H1 (cell line): ENCODE results near the gene MMP7. TPM values are rescaled to one million over a fixed set of nuclear protein-coding genes. Genes with fewer than 3 reads are reported as not detected.

Experiments used
- CTCF ChIA-PET: fragments of 300-600 bp; sonication (Branson Sonifier 250); formaldehyde crosslinking; loops from one replicate; lab custom pipeline; 2021; ENCODE audit not compliant: partially characterized antibody; lab: Charles Lee
- POLR2A ChIA-PET: fragments of 300-600 bp; sonication (Branson Sonifier 250); formaldehyde crosslinking; loops from one replicate; lab custom pipeline; 2021; ENCODE audit warnings: inconsistent platforms; ENCODE audit not compliant: partially characterized antibody; lab: Charles Lee
- DNase-seq, 2 experiments: peaks; one replicate each; pipeline versions ENCODE4 v3.0.0 to v3.0.0-alpha.2; 2010 to 2022; ENCODE audit warnings: low spot score in 2 of 2, low read depth in 1 of 2, mixed read lengths in 1 of 2
- FAIRE-seq: peaks from 2 replicates; lab custom pipeline; 2011; peaks lifted over from hg19 to GRCh38; lab: Jason Lieb, UNC
- H2AFZ ChIP-seq: 2 replicates; pipeline ENCODE4 v1.8.1; 2012; ENCODE audit warnings: low read length, inconsistent platforms
- H2AK5ac ChIP-seq: 2 replicates; pipeline ENCODE4 v1.6.1; 2013; ENCODE audit warnings: low read depth, low read length
- H2BK120ac ChIP-seq: replicated peaks from 2 replicates; pipeline ENCODE3; 2013; ENCODE audit warnings: low read depth, low read length, inconsistent platforms
- H2BK12ac ChIP-seq: 2 replicates; pipeline ENCODE4 v1.6.1; 2013; ENCODE audit warnings: low read depth, low read length
- H2BK15ac ChIP-seq: 2 replicates; pipeline ENCODE4 v1.6.1; 2013; ENCODE audit warnings: low read length
- H2BK20ac ChIP-seq: 2 replicates; pipeline ENCODE4 v1.6.1; 2013; ENCODE audit warnings: low read length
- H2BK5ac ChIP-seq: 2 replicates; pipeline ENCODE4 v1.6.1; 2013; ENCODE audit warnings: low read depth, low read length
- H3K14ac ChIP-seq: 2 replicates; pipeline ENCODE4 v1.6.1; 2013; ENCODE audit warnings: inconsistent platforms; ENCODE audit not compliant: insufficient read length
- H3K18ac ChIP-seq: 2 replicates; pipeline ENCODE4 v1.6.1; 2013; ENCODE audit warnings: low read length; ENCODE audit errors: extremely low read depth
- H3K23ac ChIP-seq: 2 replicates; pipeline ENCODE4 v1.6.1; 2013; ENCODE audit warnings: inconsistent platforms; ENCODE audit not compliant: insufficient read length
- H3K23me2 ChIP-seq: 2 replicates; pipeline ENCODE4 v1.6.1; 2013; ENCODE audit warnings: low read depth, low read length
- H3K27ac ChIP-seq: 2 replicates; pipeline ENCODE4 v1.6.1; 2011; ENCODE audit warnings: low read depth, low read length, inconsistent platforms
- H3K27me3 ChIP-seq, 4 experiments: replicated peaks in 1 of 4; 1 replicate in 1 of 4; 2 replicates in 3 of 4; pipeline versions ENCODE4 v1.6.1 to v1.8.1; 2011 to 2013; ENCODE audit warnings: low read length in 3 of 4, mild to moderate bottlenecking in 3 of 4, inconsistent platforms in 2 of 4, mixed read lengths in 2 of 4, moderate library complexity in 1 of 4; ENCODE audit not compliant: control insufficient read depth in 3 of 4, insufficient read depth in 3 of 4; ENCODE audit errors: extremely low read depth in 1 of 4
- H3K36me3 ChIP-seq, 4 experiments: 2 replicates each; pipeline versions ENCODE4 v1.6.1 to v1.8.1; 2011 to 2013; ENCODE audit warnings: mild to moderate bottlenecking in 4 of 4, low read length in 3 of 4, moderate library complexity in 2 of 4, control low read depth in 1 of 4, inconsistent platforms in 1 of 4; ENCODE audit not compliant: insufficient read depth in 4 of 4, control insufficient read depth in 2 of 4
- H3K4ac ChIP-seq: replicated peaks from 2 replicates; pipeline ENCODE3; 2013; ENCODE audit warnings: low read length, low read depth, mixed read lengths, inconsistent platforms; ENCODE audit not compliant: insufficient read length
- H3K4me1 ChIP-seq, 4 experiments: replicated peaks in 1 of 4; 1 replicate in 1 of 4; 2 replicates in 3 of 4; pipeline versions ENCODE4 v1.6.1 to v1.8.1; 2011 to 2013; ENCODE audit warnings: low read length in 3 of 4, inconsistent platforms in 2 of 4, mixed read lengths in 1 of 4; ENCODE audit not compliant: insufficient read depth in 4 of 4, control insufficient read depth in 3 of 4
- H3K4me2 ChIP-seq, 2 experiments: 2 replicates each; pipeline versions ENCODE4 v1.6.1 to v1.8.1; 2011 to 2013; ENCODE audit warnings: low read depth in 2 of 2, low read length in 2 of 2, control low read depth in 1 of 2, inconsistent platforms in 1 of 2, mild to moderate bottlenecking in 1 of 2; ENCODE audit not compliant: insufficient read depth in 1 of 2
- H3K4me3 ChIP-seq, 4 experiments: fragments of 200-600, 300-600 bp in 1 of 4; sonication (generic), shearing (Covaris generic), sonication (Bioruptor Twin) in 1 of 4; 2 replicates each; pipeline versions ENCODE4 v1.5.1 to v1.8.1; 2011 to 2016; ENCODE audit warnings: low read length in 4 of 4, low read depth in 3 of 4, control low read depth in 2 of 4, inconsistent platforms in 2 of 4, mild to moderate bottlenecking in 2 of 4, mixed read lengths in 1 of 4, moderate library complexity in 1 of 4; ENCODE audit not compliant: insufficient read depth in 2 of 4; ENCODE audit errors: extremely low read depth in 1 of 4
- H3K56ac ChIP-seq: replicated peaks from 2 replicates; pipeline ENCODE3; 2013; ENCODE audit warnings: low read depth, mild to moderate bottlenecking, mixed read lengths, low read length, inconsistent platforms; ENCODE audit not compliant: insufficient read length
- H3K79me1 ChIP-seq: 2 replicates; pipeline ENCODE4 v1.6.1; 2013; ENCODE audit warnings: low read depth, low read length, control low read depth
- H3K79me2 ChIP-seq, 2 experiments: 2 replicates each; pipeline versions ENCODE4 v1.6.1 to v1.8.1; 2012 to 2013; ENCODE audit warnings: low read length in 2 of 2, mild to moderate bottlenecking in 2 of 2, inconsistent platforms in 1 of 2; ENCODE audit not compliant: insufficient read depth in 2 of 2, control insufficient read depth in 1 of 2
- H3K9ac ChIP-seq, 4 experiments: replicated peaks in 1 of 4; 1 replicate in 1 of 4; 2 replicates in 3 of 4; pipeline versions ENCODE4 v1.6.1 to v1.8.1; 2011 to 2013; ENCODE audit warnings: low read depth in 3 of 4, low read length in 3 of 4, control low read depth in 2 of 4, mild to moderate bottlenecking in 2 of 4, moderate library complexity in 2 of 4, inconsistent platforms in 1 of 4; ENCODE audit errors: extremely low read depth in 1 of 4
- H3K9me3 ChIP-seq, 2 experiments: 2 replicates each; pipeline versions ENCODE4 v1.6.1 to v1.8.1; 2012 to 2013; ENCODE audit warnings: mild to moderate bottlenecking in 2 of 2, moderate library complexity in 2 of 2, control low read depth in 1 of 2, inconsistent platforms in 1 of 2, low read depth in 1 of 2, low read length in 1 of 2, mixed read lengths in 1 of 2; ENCODE audit not compliant: insufficient read depth in 2 of 2
- H4K20me1 ChIP-seq, 2 experiments: replicated peaks in 1 of 2; 2 replicates each; pipeline versions ENCODE3 to v1.8.1; 2011 to 2013; ENCODE audit warnings: inconsistent platforms in 2 of 2, low read length in 2 of 2, mild to moderate bottlenecking in 1 of 2; ENCODE audit not compliant: insufficient read depth in 2 of 2, control insufficient read depth in 1 of 2
- H4K5ac ChIP-seq: 2 replicates; pipeline ENCODE4 v1.6.1; 2013; ENCODE audit warnings: low read length, low read depth, mixed read lengths, inconsistent platforms; ENCODE audit not compliant: insufficient read length
- H4K8ac ChIP-seq: 2 replicates; pipeline ENCODE4 v1.8.0; 2013; ENCODE audit warnings: mild to moderate bottlenecking, moderate library complexity, low read length, inconsistent platforms; ENCODE audit not compliant: insufficient read depth; ENCODE audit errors: extremely low read depth
- H4K91ac ChIP-seq: replicated peaks from 2 replicates; pipeline ENCODE3; 2013; ENCODE audit warnings: low read length, mixed read lengths, inconsistent platforms; ENCODE audit not compliant: insufficient read length
- ASH2L ChIP-seq: fragments of 200-600, 300-600 bp; sonication (generic); IDR thresholded peaks from one replicate; pipeline ENCODE4 v1.7.1; 2017; ENCODE audit warnings: low read length
- BACH1 ChIP-seq: IDR thresholded peaks from 2 replicates; pipeline ENCODE4 v1.6.1; 2012; ENCODE audit warnings: low read length, improper control_type of control experiment
- CBX5 ChIP-seq: fragments of 300-800, 300-1000 bp; sonication (generic); IDR thresholded peaks from 2 replicates; pipeline ENCODE4 v1.7.1; 2016; ENCODE audit warnings: antibody characterized with exemption, low read length, low read depth
- CHD1 ChIP-seq: IDR thresholded peaks from 2 replicates; pipeline ENCODE4 v1.6.1; 2012; ENCODE audit warnings: low read depth, low read length, improper control_type of control experiment
- CREB1 ChIP-seq: IDR thresholded peaks from 2 replicates; pipeline ENCODE4 v1.6.1; 2012; ENCODE audit warnings: inconsistent platforms
- GTF2F1 ChIP-seq: IDR thresholded peaks from 2 replicates; pipeline ENCODE4 v1.6.1; 2012; ENCODE audit warnings: low read depth, low read length, improper control_type of control experiment, borderline replicate concordance
- HDAC6 ChIP-seq: IDR thresholded peaks from one replicate; pipeline ENCODE4 v1.7.1; 2012; ENCODE audit warnings: low read depth, mild to moderate bottlenecking, inconsistent platforms, low read length, moderate library complexity
- KDM4A ChIP-seq: IDR thresholded peaks from one replicate; pipeline ENCODE4 v1.7.1; 2012; ENCODE audit warnings: low read depth, mild to moderate bottlenecking, moderate library complexity, low read length, inconsistent platforms; ENCODE audit not compliant: severe bottlenecking
- MAX ChIP-seq: IDR thresholded peaks from 2 replicates; pipeline ENCODE4 v1.6.1; 2012; ENCODE audit warnings: inconsistent platforms
- NANOG ChIP-seq: IDR thresholded peaks from 2 replicates; pipeline ENCODE4 v1.6.1; 2011; ENCODE audit warnings: low read length, low read depth, mild to moderate bottlenecking, inconsistent platforms; ENCODE audit not compliant: insufficient read depth, poor library complexity, severe bottlenecking
- RFX5 ChIP-seq: IDR thresholded peaks from 2 replicates; pipeline ENCODE4 v1.6.1; 2011; ENCODE audit warnings: low read depth, low read length, improper control_type of control experiment, borderline replicate concordance
- SIN3A ChIP-seq, 2 experiments: IDR thresholded peaks in 1 of 2; conservative IDR thresholded peaks in 1 of 2; 2 replicates each; pipeline ENCODE4 v1.6.1; 2011 to 2012; ENCODE audit warnings: low read length in 2 of 2, improper control_type of control experiment in 1 of 2, low read depth in 1 of 2, mild to moderate bottlenecking in 1 of 2
- TAF7 ChIP-seq: optimal IDR thresholded peaks from 2 replicates; pipeline ENCODE3; 2011; ENCODE audit warnings: low read depth, mild to moderate bottlenecking, inconsistent platforms, low read length, moderate library complexity, borderline replicate concordance
- TEAD4 ChIP-seq: IDR thresholded peaks from 2 replicates; pipeline ENCODE4 v1.6.1; 2012; ENCODE audit warnings: low read depth, low read length, inconsistent platforms, mixed read lengths
- ZNF274 ChIP-seq: IDR thresholded peaks from 2 replicates; pipeline ENCODE4 v1.7.0; 2012; ENCODE audit warnings: low read length, borderline replicate concordance; ENCODE audit errors: extremely low read depth
- WGBS, 2 experiments: shearing (Covaris generic) in 1 of 2; methylation state at CpG; one replicate each; pipeline versions ENCODE4 v1.1.6 to v1.1.7; 2013 to 2015; ENCODE audit warnings: low lambda C conversion rate in 2 of 2, mixed read lengths in 2 of 2, inconsistent platforms in 1 of 2, low coverage in 1 of 2, missing lambda C conversion rate in 1 of 2; ENCODE audit not compliant: insufficient replicate concordance in 2 of 2, insufficient coverage in 1 of 2, insufficient read length in 1 of 2; ENCODE audit errors: extremely low coverage in 1 of 2, missing lambda C conversion rate in 1 of 2; 5-methylcytosine and 5-hydroxymethylcytosine counted together
- polyA plus RNA-seq, 7 experiments: library from polyadenylated mRNA; depleted of rRNA in 3 of 7; stranded (reverse) in 5 of 7; unstranded in 2 of 7; fragments of >200 nt in 5 of 7; fragments of 200-250 nt in 2 of 7; gene quantifications; 1 replicate in 5 of 7; 2 replicates in 1 of 7; 4 replicates in 1 of 7; pipeline versions ENCODE4 v1.2.1 to v1.2.3, GENCODE V29; 2011 to 2013; ENCODE audit warnings: missing spikeins in 2 of 7, mixed read lengths in 2 of 7
- total RNA-seq: library from RNA; stranded (reverse); fragmentation: NEBNext Ultra II Directional; extraction: Animal tissue kit (Norgen Biotek cat#: 25700); gene quantifications from 2 replicates; pipeline ENCODE4 v1.2.1, GENCODE V29; 2021

The MMP7 gene
- total and polyA plus RNA-seq, 2 of the 8 experiments (the other 6 are each of a cell fraction or from before 2014, with no cell fraction given) = not detected

GRCh38 chr11:102523189-102523570, 7.4 kb downstream of the MMP7 start:
- H3K56ac ChIP-seq = no peak overlapping the region
- no peaks in the 10 kb centered on the region for H3K36me3 ChIP-seq
- H3K14ac ChIP-seq = no peak overlapping the region
- no peak overlapping the region for H2BK120ac ChIP-seq
- no peak overlapping the region for H2AFZ ChIP-seq
- H3K27ac ChIP-seq = no peak overlapping the region
- H3K4me1 ChIP-seq = no peaks in the 10 kb centered on the region
- H3K79me2 ChIP-seq = no peaks in the 10 kb centered on the region
- H4K91ac ChIP-seq = no peak overlapping the region
- peaks cover 0 to 1% of the 10 kb centered on the region in 2 experiments for H4K20me1 ChIP-seq
- ChIA-PET CTCF (interaction anchor here (0.8 to 3.1 kb wide), 8 partner anchors 11 to 240 kb away, joined by 3 to 14 read pairs (median 3); no protein-coding TSS in a partner anchor), POLR2A (no interaction called here)
- H2BK12ac ChIP-seq = no peak overlapping the region
- no peak overlapping the region for H2AK5ac ChIP-seq
- DNase-seq = no peak
- H3K79me1 ChIP-seq = no peaks in the 10 kb centered on the region
- H3K4ac ChIP-seq = no peak overlapping the region
- H4K8ac ChIP-seq = no peak overlapping the region
- no peak overlapping the region for H3K18ac ChIP-seq
- no peaks in the 10 kb centered on the region for H3K9me3 ChIP-seq
- H4K5ac ChIP-seq = no peak overlapping the region
- H3K4me2 ChIP-seq = no peak overlapping the region
- H3K27me3 ChIP-seq = no peaks in the 10 kb centered on the region
- H2BK20ac ChIP-seq = no peak overlapping the region
- H2BK5ac ChIP-seq = no peak overlapping the region
- no peak overlapping the region for H2BK15ac ChIP-seq
- no peak for FAIRE-seq
- WGBS, 2 experiments = 92% methylated on average over 2 of the region's 2 CpGs; no CpG with 5 or more reads in 1 of the 2 experiments
- H3K9ac ChIP-seq = no peak overlapping the region
- no peaks in the 10 kb centered on the region for H3K23me2 ChIP-seq
- no peak overlapping the region for H3K4me3 ChIP-seq
- no peak overlapping the region for H3K23ac ChIP-seq
- TF ChIP-seq MAX (no peak), BACH1 (no peak), ZNF274 (no peak), RFX5 (no peak), CBX5 (no peak), GTF2F1 (no peak), KDM4A (no peak), HDAC6 (no peak), CHD1 (no peak), TAF7 (no peak), CREB1 (no peak), NANOG (no peak), TEAD4 (no peak), SIN3A (conservative IDR thresholded peaks at IDR 0.05 in 1 of 2, IDR thresholded peaks at IDR 0.05 in 1 of 2; ENCODE audit: low read depth in 1 of 2, low read length in 2 of 2) (no peak), ASH2L (no peak)
